Activated T-helper 17 cell treated with anti-CD3 and anti-CD28 coated beads, Interleukin-2, amount 50 U/mL, for 72 hours (primary cell): ENCODE data around the gene HSPA5. TPM values are rescaled to one million over a fixed set of nuclear protein-coding genes. Genes with fewer than 3 reads are reported as not detected.

Experiments used
- ATAC-seq: fragments of 150-1000 bp; cut with Tn5 transposase; replicated peaks from 2 replicates; pipeline ENCODE4 v1.10.0; 2021; ENCODE audit warnings: mild to moderate bottlenecking, moderate library complexity
- H3K27ac Mint-ChIP-seq: one replicate; pipeline ENCODE4 v1.8.0; 2022; ENCODE audit warnings: mixed read lengths
- H3K27me3 Mint-ChIP-seq: one replicate; pipeline ENCODE4 v1.8.0; 2022; ENCODE audit warnings: mixed read lengths
- H3K36me3 Mint-ChIP-seq: one replicate; pipeline ENCODE4 v1.8.0; 2022; ENCODE audit warnings: low read depth, mild to moderate bottlenecking, mixed read lengths
- H3K4me1 Mint-ChIP-seq: one replicate; pipeline ENCODE4 v1.8.0; 2022; ENCODE audit warnings: mixed read lengths
- H3K4me3 Mint-ChIP-seq: one replicate; pipeline ENCODE4 v1.8.0; 2022; ENCODE audit warnings: mild to moderate bottlenecking, mixed read lengths
- H3K9me3 Mint-ChIP-seq: one replicate; pipeline ENCODE4 v1.8.0; 2022; ENCODE audit warnings: mixed read lengths
- total RNA-seq, 2 donors: library from RNA; stranded (reverse); gene quantifications; one replicate each; pipeline ENCODE4 v1.2.3, GENCODE V29; 2022

HSPA5 gene
- total RNA-seq, 2 donors from 2014 or later, result 107 to 172 TPM

- no peaks in the 10 kb centered on the region for H3K27me3 Mint-ChIP-seq
- H3K9me3 Mint-ChIP-seq, result no peaks in the 10 kb centered on the region
- peak within 1 kb of the TSS; percentile 97 for H3K27ac Mint-ChIP-seq
- ATAC-seq, result peak; percentile 97
- peaks cover 15% of the 10 kb centered on the region for H3K4me1 Mint-ChIP-seq
- peaks cover 21% of the 10 kb centered on the region for H3K36me3 Mint-ChIP-seq
- H3K4me3 Mint-ChIP-seq, result peak within 1 kb of the TSS; percentile 96
These were observed 51.5 kb downstream of the HSPA5 start, which contains the start of gene PPP6C for GRCh38 chr9:125189361-125190289. Gene PPP6C, minus strand, starts transcription at chr9:125189803. Its CDS starts 85 bp downstream, at chr9:125189718.

- Mint-ChIP-seq H3K4me1 (peaks cover 15% of the 10 kb centered on the region), H3K4me3 (peak overlapping the region; percentile 96), H3K36me3 (peaks cover 27% of the 10 kb centered on the region), H3K27me3 (no peaks in the 10 kb centered on the region), H3K9me3 (no peaks in the 10 kb centered on the region), H3K27ac (peak overlapping the region; percentile 97)
- ATAC-seq, result peak; percentile 10
These were observed 52.2 kb downstream of the HSPA5 start for GRCh38 chr9:125189011-125189360.

Other genes with a start within 250 kb of the HSPA5 start
- gene SCAI, start 97.8 kb downstream of the HSPA5 start, total RNA-seq, result 10 to 100 TPM in 1 of 2 donors, 1 to 10 TPM in 1; 9.7 to 16.1 TPM
- gene PPP6C, start 51.5 kb downstream of the HSPA5 start, total RNA-seq, result 10 to 100 TPM; 26.6 to 55.2 TPM
- gene RABEPK, start 40.8 kb downstream of the HSPA5 start, total RNA-seq, result 10 to 100 TPM; 17.4 to 42.1 TPM
- 10 to 100 TPM; 51.4 to 60.2 TPM for gene GAPVD1, start 20.5 kb upstream of the HSPA5 start, total RNA-seq